ENCODE measurements around the gene KLHL36.

DNA sequence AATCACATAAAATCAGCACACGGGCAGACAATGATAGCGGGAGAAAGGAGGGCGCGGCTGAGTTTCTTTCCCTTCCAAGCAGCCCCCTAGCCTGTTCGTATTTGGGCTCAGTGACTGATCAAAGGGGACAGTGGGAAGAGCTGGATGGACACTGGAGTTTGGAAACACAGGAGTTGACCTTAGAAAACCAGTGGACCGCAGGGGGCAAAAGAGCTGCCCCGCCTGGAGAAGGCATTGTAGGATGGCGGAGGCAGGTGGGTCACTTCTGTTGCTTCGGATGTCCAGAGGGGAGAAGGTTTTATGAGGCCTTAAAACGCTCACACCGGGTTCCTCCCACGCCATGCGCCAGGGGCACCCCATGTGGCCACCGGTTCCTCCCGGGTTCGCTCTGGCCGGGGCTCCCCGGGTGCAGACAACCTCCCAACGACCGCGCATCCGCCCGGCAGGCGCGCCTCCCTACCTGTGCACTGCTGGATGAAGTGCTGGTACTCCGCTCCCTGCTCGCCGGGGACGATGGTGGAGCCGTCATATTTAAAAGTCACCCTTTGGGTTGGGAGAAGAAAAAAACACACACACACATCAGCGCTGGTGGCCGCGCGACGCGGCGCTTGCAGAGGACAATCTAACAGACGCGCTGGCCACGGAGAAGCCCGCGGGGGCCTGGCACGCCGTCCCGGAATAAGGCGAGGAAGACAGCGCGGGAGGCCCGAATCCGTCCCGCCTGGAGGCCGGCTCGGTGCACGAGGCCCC is 31.1 kb upstream of the KLHL36 start:
- TF ChIP-seq, protein P1, sequence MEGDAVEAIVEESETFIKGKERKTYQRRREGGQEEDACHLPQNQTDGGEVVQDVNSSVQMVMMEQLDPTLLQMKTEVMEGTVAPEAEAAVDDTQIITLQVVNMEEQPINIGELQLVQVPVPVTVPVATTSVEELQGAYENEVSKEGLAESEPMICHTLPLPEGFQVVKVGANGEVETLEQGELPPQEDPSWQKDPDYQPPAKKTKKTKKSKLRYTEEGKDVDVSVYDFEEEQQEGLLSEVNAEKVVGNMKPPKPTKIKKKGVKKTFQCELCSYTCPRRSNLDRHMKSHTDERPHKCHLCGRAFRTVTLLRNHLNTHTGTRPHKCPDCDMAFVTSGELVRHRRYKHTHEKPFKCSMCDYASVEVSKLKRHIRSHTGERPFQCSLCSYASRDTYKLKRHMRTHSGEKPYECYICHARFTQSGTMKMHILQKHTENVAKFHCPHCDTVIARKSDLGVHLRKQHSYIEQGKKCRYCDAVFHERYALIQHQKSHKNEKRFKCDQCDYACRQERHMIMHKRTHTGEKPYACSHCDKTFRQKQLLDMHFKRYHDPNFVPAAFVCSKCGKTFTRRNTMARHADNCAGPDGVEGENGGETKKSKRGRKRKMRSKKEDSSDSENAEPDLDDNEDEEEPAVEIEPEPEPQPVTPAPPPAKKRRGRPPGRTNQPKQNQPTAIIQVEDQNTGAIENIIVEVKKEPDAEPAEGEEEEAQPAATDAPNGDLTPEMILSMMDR (IDR thresholded peaks at IDR 0.05 in 4 of 5, conservative IDR thresholded peaks at IDR 0.05 in 1 of 5): no peak
- TF ChIP-seq POLR2A (IDR thresholded peaks at IDR 0.05): no peak
